Fibroblast of villous mesenchyme (primary cell): ENCODE results near the gene BTBD7. TPM values are rescaled to one million over a fixed set of nuclear protein-coding genes. Genes with fewer than 3 reads are reported as not detected.

Experiments
- DNase-seq: peaks from one replicate; pipeline ENCODE4 v3.0.0-alpha.2; 2010; ENCODE audit warnings: low read depth
- H3K4me3 ChIP-seq: 2 replicates; pipeline ENCODE4 v1.5.1; 2011; ENCODE audit warnings: low read depth, mild to moderate bottlenecking, low read length
- CTCF ChIP-seq: IDR thresholded peaks from 2 replicates; pipeline ENCODE4 v1.5.1; 2012; ENCODE audit warnings: low read depth, mild to moderate bottlenecking, low read length; ENCODE audit not compliant: insufficient read depth
- total RNA-seq: library from RNA; depleted of rRNA; stranded (reverse); fragments of >200 nt; gene quantifications from 2 replicates; pipeline ENCODE4 v1.2.3, GENCODE V29; 2012

The BTBD7 gene
- total RNA-seq, 1 donor: 35.4 TPM

GRCh38 chr14:93274055-93274806 lies 58.6 kb downstream of the BTBD7 start:
- no peak for DNase-seq
- H3K4me3 ChIP-seq: no peak overlapping the region
- no peak for TF ChIP-seq CTCF

- TF ChIP-seq CTCF: no peak
- H3K4me3 ChIP-seq: no peak overlapping the region
- DNase-seq: no peak
These were observed 61.7 kb downstream of the BTBD7 start for GRCh38 chr14:93271111-93271510.

GRCh38 chr14:93269341-93270068 lies 63.3 kb downstream of the BTBD7 start:
- no peak for TF ChIP-seq CTCF
- peak; percentile 61 for DNase-seq
- H3K4me3 ChIP-seq: no peak overlapping the region

GRCh38 chr14:93268406-93268805 lies 64.4 kb downstream of the BTBD7 start:
- no peak for TF ChIP-seq CTCF
- no peak for DNase-seq
- no peak overlapping the region for H3K4me3 ChIP-seq

GRCh38 chr14:93267149-93267711 lies 65.6 kb downstream of the BTBD7 start:
- no peak for TF ChIP-seq CTCF
- no peak overlapping the region for H3K4me3 ChIP-seq
- no peak for DNase-seq

GRCh38 chr14:93266127-93266526 lies 66.7 kb downstream of the BTBD7 start:
- no peak for DNase-seq
- no peak overlapping the region for H3K4me3 ChIP-seq
- TF ChIP-seq CTCF: no peak
